B cell (primary cell): ENCODE measurements around the gene ZNF692. TPM values are rescaled to one million over a fixed set of nuclear protein-coding genes. Genes with fewer than 3 reads are reported as not detected.

ENCODE experiments used
- ATAC-seq: fragments of 200-7000 bp; cut with Tn5 transposase; one replicate; pipeline ENCODE4 v1.10.0; 2021; ENCODE audit warnings: low read depth, mild to moderate bottlenecking, moderate number of reproducible peaks, moderate library complexity
- CTCF ChIA-PET: fragments of 350-600 bp; sonication (Branson Sonifier 250); formaldehyde crosslinking; loops from one replicate; lab custom pipeline; 2021; ENCODE audit warnings: antibody characterized with exemption, inconsistent platforms; lab: Charles Lee
- POLR2A ChIA-PET: fragments of 350-600 bp; sonication (Branson Sonifier 250); formaldehyde crosslinking; loops from one replicate; lab custom pipeline; 2021; ENCODE audit warnings: antibody characterized with exemption; lab: Charles Lee
- DNase-seq: peaks from one replicate; pipeline ENCODE4 v3.0.0; 2013
- H2AFZ ChIP-seq: 2 replicates; pipeline ENCODE4 v1.6.1; 2012; ENCODE audit warnings: mild to moderate bottlenecking, low read depth, low read length; ENCODE audit not compliant: insufficient read depth, poor library complexity, severe bottlenecking
- H3K27ac ChIP-seq, 2 donors: 1 replicate in 1 of 2; 2 replicates in 1 of 2; pipeline ENCODE4 v1.5.1; 2012 to 2013; ENCODE audit warnings: low read length in 2 of 2, mild to moderate bottlenecking in 2 of 2, moderate library complexity in 1 of 2
- H3K27me3 ChIP-seq, 4 experiments: fragments of 200-600 bp in 1 of 4; sonication (generic) in 1 of 4; replicated peaks in 1 of 4; 1 replicate in 2 of 4; 2 replicates in 2 of 4; pipeline versions ENCODE4 v1.6.1 to v1.7.0; 2013 to 2016; ENCODE audit warnings: low read length in 3 of 4, mild to moderate bottlenecking in 2 of 4, mixed read lengths in 1 of 4, moderate library complexity in 1 of 4; ENCODE audit not compliant: insufficient read depth in 4 of 4, control insufficient read depth in 3 of 4; ENCODE audit errors: control extremely low read depth in 1 of 4
- H3K36me3 ChIP-seq, 2 experiments: replicated peaks in 1 of 2; 1 replicate in 1 of 2; 2 replicates in 1 of 2; pipeline versions ENCODE4 v1.6.1 to v1.7.1; 2013; ENCODE audit warnings: low read length in 1 of 2; ENCODE audit not compliant: insufficient read depth in 2 of 2, control insufficient read depth in 1 of 2; ENCODE audit errors: control extremely low read depth in 1 of 2, extremely low read depth in 1 of 2
- H3K4me1 ChIP-seq, 2 donors: fragments of 200-600 bp in 1 of 2; sonication (generic) in 1 of 2; 1 replicate in 1 of 2; 2 replicates in 1 of 2; pipeline versions ENCODE4 v1.5.1 to v1.6.1; 2013 to 2017; ENCODE audit warnings: low read length in 2 of 2; ENCODE audit not compliant: control insufficient read depth in 2 of 2, insufficient read depth in 2 of 2
- H3K4me2 ChIP-seq: replicated peaks from 2 replicates; pipeline ENCODE3; 2012; ENCODE audit warnings: mild to moderate bottlenecking, low read depth, low read length; ENCODE audit not compliant: poor library complexity, severe bottlenecking
- H3K4me3 ChIP-seq, 5 experiments: fragments of 200-600 bp in 1 of 5; sonication (generic) in 1 of 5; 1 replicate in 3 of 5; 2 replicates in 2 of 5; pipeline versions ENCODE4 v1.5.1 to v1.7.0; 2011 to 2016; ENCODE audit warnings: low read length in 4 of 5, mild to moderate bottlenecking in 4 of 5, low read depth in 2 of 5, control low read depth in 1 of 5, moderate library complexity in 1 of 5; ENCODE audit not compliant: insufficient read depth in 1 of 5; ENCODE audit errors: control extremely low read depth in 1 of 5, extremely low read depth in 1 of 5
- H3K79me2 ChIP-seq: fragments of 200-600 bp; sonication (generic); one replicate; pipeline ENCODE4 v1.6.0; 2016; ENCODE audit warnings: low read length; ENCODE audit not compliant: control insufficient read depth, insufficient read depth
- H3K9ac ChIP-seq: fragments of 200-600 bp; sonication (generic); 2 replicates; pipeline ENCODE4 v1.6.1; 2017; ENCODE audit warnings: mild to moderate bottlenecking, low read length, moderate library complexity
- H3K9me3 ChIP-seq, 3 donors: one replicate each; pipeline versions ENCODE4 v1.6.1 to v1.7.1; 2013; ENCODE audit warnings: low read length in 2 of 3; ENCODE audit not compliant: control insufficient read depth in 2 of 3, insufficient read depth in 1 of 3; ENCODE audit errors: control extremely low read depth in 1 of 3
- H4K20me1 ChIP-seq: 2 replicates; pipeline ENCODE4 v1.6.0; 2012; ENCODE audit warnings: mild to moderate bottlenecking, low read length; ENCODE audit not compliant: insufficient read depth, control insufficient read depth, poor library complexity, severe bottlenecking
- H3K27ac Mint-ChIP-seq: one replicate; pipeline ENCODE4 v1.8.0; 2021; ENCODE audit warnings: mixed read lengths
- H3K27me3 Mint-ChIP-seq: one replicate; pipeline ENCODE4 v1.8.0; 2021; ENCODE audit warnings: mixed read lengths
- H3K4me1 Mint-ChIP-seq: one replicate; pipeline ENCODE4 v1.8.0; 2021; ENCODE audit warnings: mixed read lengths
- H3K4me3 Mint-ChIP-seq: one replicate; pipeline ENCODE4 v1.8.0; 2021; ENCODE audit warnings: mixed read lengths
- H3K9me3 Mint-ChIP-seq: one replicate; pipeline ENCODE4 v1.8.0; 2022; ENCODE audit warnings: mixed read lengths; ENCODE audit not compliant: insufficient read depth
- EZH2 ChIP-seq: IDR thresholded peaks from 2 replicates; pipeline ENCODE4 v1.6.1; 2012; ENCODE audit warnings: borderline replicate concordance, low read depth, mild to moderate bottlenecking, moderate library complexity, low read length; ENCODE audit not compliant: insufficient read depth, poor library complexity, severe bottlenecking
- WGBS: methylation state at CpG from one replicate; pipeline ENCODE4 v1.1.5; 2013; ENCODE audit warnings: missing lambda C conversion rate; ENCODE audit not compliant: insufficient coverage; 5-methylcytosine and 5-hydroxymethylcytosine counted together
- intact Hi-C: fragments of 100-400 bp; cut with micrococcal nuclease; formaldehyde crosslinking; loops from one replicate; pipeline ENCODE4 v1.10.0; 2022
- polyA plus RNA-seq: library from polyadenylated mRNA; depleted of rRNA; stranded (reverse); fragments of >200 nt; gene quantifications from 2 replicates; pipeline ENCODE4 v1.2.3, GENCODE V29; 2012
- total RNA-seq, 2 donors: library from RNA; stranded (reverse); fragments of 120-200 nt in 1 of 2; gene quantifications; 1 replicate in 1 of 2; 2 replicates in 1 of 2; pipeline versions ENCODE4 v1.2.3 to v1.2.4, GENCODE V29; 2013 to 2022
- TF ChIP-seq, protein P1 (sequence below): fragments of 200-600 bp; IDR thresholded peaks from one replicate; pipeline ENCODE4 v1.8.0; 2022; ENCODE audit warnings: antibody characterized with exemption, mild to moderate bottlenecking

The ZNF692 gene
- total and polyA plus RNA-seq, 2 donors (not counting 1 experiment from before 2014, with no cell fraction given): 56.9 to 157 TPM

DNA sequence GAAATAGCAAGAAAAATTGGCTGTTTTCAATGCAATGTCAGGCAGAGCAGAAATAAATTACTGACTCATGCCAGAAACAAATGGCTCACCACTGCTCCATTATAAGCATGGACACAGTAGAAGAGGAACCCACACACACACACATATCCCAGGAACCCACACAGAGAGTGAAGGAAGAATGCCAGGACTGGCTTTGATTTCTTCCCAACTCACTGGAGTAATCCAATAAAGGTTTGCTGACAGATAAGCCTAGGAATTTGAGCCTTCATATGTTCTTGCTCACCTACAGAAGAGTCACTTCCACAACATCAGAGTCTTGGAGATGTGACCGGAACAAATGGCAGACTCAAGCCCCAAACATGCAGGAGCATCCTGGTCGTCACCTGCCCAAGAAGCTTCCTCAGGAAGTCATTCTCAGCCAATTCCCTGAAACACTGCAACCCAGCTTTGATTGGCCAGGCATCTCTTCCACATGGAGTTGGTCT lies 35.3 kb downstream of the ZNF692 start:
- H3K4me3 ChIP-seq: no peak overlapping the region
- H3K4me2 ChIP-seq: peak overlapping the region; percentile 88
- 90% methylated on average over 2 of the region's 2 CpGs for WGBS
- TF ChIP-seq, protein P1, sequence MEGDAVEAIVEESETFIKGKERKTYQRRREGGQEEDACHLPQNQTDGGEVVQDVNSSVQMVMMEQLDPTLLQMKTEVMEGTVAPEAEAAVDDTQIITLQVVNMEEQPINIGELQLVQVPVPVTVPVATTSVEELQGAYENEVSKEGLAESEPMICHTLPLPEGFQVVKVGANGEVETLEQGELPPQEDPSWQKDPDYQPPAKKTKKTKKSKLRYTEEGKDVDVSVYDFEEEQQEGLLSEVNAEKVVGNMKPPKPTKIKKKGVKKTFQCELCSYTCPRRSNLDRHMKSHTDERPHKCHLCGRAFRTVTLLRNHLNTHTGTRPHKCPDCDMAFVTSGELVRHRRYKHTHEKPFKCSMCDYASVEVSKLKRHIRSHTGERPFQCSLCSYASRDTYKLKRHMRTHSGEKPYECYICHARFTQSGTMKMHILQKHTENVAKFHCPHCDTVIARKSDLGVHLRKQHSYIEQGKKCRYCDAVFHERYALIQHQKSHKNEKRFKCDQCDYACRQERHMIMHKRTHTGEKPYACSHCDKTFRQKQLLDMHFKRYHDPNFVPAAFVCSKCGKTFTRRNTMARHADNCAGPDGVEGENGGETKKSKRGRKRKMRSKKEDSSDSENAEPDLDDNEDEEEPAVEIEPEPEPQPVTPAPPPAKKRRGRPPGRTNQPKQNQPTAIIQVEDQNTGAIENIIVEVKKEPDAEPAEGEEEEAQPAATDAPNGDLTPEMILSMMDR: no peak
- no peak for TF ChIP-seq EZH2
- Mint-ChIP-seq H3K27ac (no peak overlapping the region), H3K27me3 (no peaks in the 10 kb centered on the region), H3K4me3 (peak overlapping the region; percentile 95), H3K4me1 (peaks cover 78% of the 10 kb centered on the region), H3K9me3 (no peaks in the 10 kb centered on the region)
- DNase-seq (no peak), ATAC-seq (no peak)
- intact Hi-C loops: no loop called here
- no peak overlapping the region for H3K27ac ChIP-seq
- H3K9me3 ChIP-seq: no peaks in the 10 kb centered on the region
- ChIA-PET CTCF (interaction anchor here (1.3 to 1.4 kb wide), 2 partner anchors 18 to 35 kb away, joined by 4 to 5 read pairs; partner anchors contain the start of gene ZNF692), POLR2A (interaction anchor here (1.2 kb wide), 1 partner anchor 19 kb away, joined by 3 read pairs; no protein-coding TSS in a partner anchor)
- peaks cover 72 to 77% of the 10 kb centered on the region in 2 donors for H3K4me1 ChIP-seq
- H4K20me1 ChIP-seq: peaks cover 26% of the 10 kb centered on the region
- peaks cover 71% of the 10 kb centered on the region for H3K79me2 ChIP-seq
- H3K27me3 ChIP-seq: no peaks in the 10 kb centered on the region
- peaks cover 0 to 44% of the 10 kb centered on the region in 2 experiments for H3K36me3 ChIP-seq
- H2AFZ ChIP-seq: no peak overlapping the region
- no peak overlapping the region for H3K9ac ChIP-seq
